Astrocyte (in vitro differentiated cells and primary cell): Measurements from ENCODE around the gene STYXL2. TPM values are rescaled to one million over a fixed set of nuclear protein-coding genes. Genes with fewer than 3 reads are reported as not detected.

Experiments
- DNase-seq: peaks from one replicate; pipeline ENCODE4 v3.0.0-alpha.2; 2010; ENCODE audit warnings: low read depth
- FAIRE-seq: peaks from 2 replicates; lab custom pipeline; 2011; peaks lifted over from hg19 to GRCh38; lab: Jason Lieb, UNC
- H2AFZ ChIP-seq: 2 replicates; pipeline ENCODE4 v1.6.0; 2012; ENCODE audit warnings: low read depth, low read length, inconsistent platforms
- H3K27ac ChIP-seq: 2 replicates; pipeline ENCODE4 v1.5.1; 2011; ENCODE audit warnings: low read depth, low read length, inconsistent platforms
- H3K27me3 ChIP-seq: 2 replicates; pipeline ENCODE4 v1.6.0; 2011; ENCODE audit warnings: low read length, inconsistent platforms; ENCODE audit not compliant: insufficient read depth
- H3K36me3 ChIP-seq: 2 replicates; pipeline ENCODE4 v1.5.1; 2011; ENCODE audit warnings: low read length, inconsistent platforms; ENCODE audit not compliant: insufficient read depth
- H3K4me1 ChIP-seq: 2 replicates; pipeline ENCODE4 v1.5.1; 2011; ENCODE audit warnings: low read length, inconsistent platforms; ENCODE audit not compliant: insufficient read depth
- H3K4me2 ChIP-seq: 2 replicates; pipeline ENCODE4 v1.6.0; 2012; ENCODE audit warnings: low read length, inconsistent platforms
- H3K4me3 ChIP-seq: 2 replicates; pipeline ENCODE4 v1.5.1; 2011; ENCODE audit warnings: low read depth, mild to moderate bottlenecking, low read length, inconsistent platforms; ENCODE audit not compliant: insufficient read depth
- H3K79me2 ChIP-seq: 2 replicates; pipeline ENCODE4 v1.6.0; 2012; ENCODE audit warnings: mild to moderate bottlenecking, low read length, inconsistent platforms; ENCODE audit not compliant: insufficient read depth
- H3K9ac ChIP-seq: 2 replicates; pipeline ENCODE4 v1.6.0; 2012; ENCODE audit warnings: mild to moderate bottlenecking, low read length, inconsistent platforms
- H3K9me3 ChIP-seq: 2 replicates; pipeline ENCODE4 v1.5.1; 2012; ENCODE audit warnings: low read depth, mild to moderate bottlenecking, low read length, inconsistent platforms; ENCODE audit not compliant: insufficient read depth
- H4K20me1 ChIP-seq: 2 replicates; pipeline ENCODE4 v1.6.0; 2012; ENCODE audit warnings: low read length, inconsistent platforms; ENCODE audit not compliant: insufficient read depth
- H3K27ac Mint-ChIP-seq: one replicate; pipeline ENCODE4 v1.8.0; 2021; ENCODE audit warnings: mild to moderate bottlenecking, mixed read lengths; ENCODE audit not compliant: unreplicated experiment
- H3K27me3 Mint-ChIP-seq: one replicate; pipeline ENCODE4 v1.8.0; 2021; ENCODE audit warnings: low read depth, mixed read lengths; ENCODE audit not compliant: unreplicated experiment
- H3K36me3 Mint-ChIP-seq: one replicate; pipeline ENCODE4 v1.8.0; 2021; ENCODE audit warnings: low read depth, mixed read lengths; ENCODE audit not compliant: unreplicated experiment
- H3K4me1 Mint-ChIP-seq: one replicate; pipeline ENCODE4 v1.8.0; 2021; ENCODE audit warnings: low read depth, mixed read lengths; ENCODE audit not compliant: unreplicated experiment
- H3K4me3 Mint-ChIP-seq: one replicate; pipeline ENCODE4 v1.8.0; 2021; ENCODE audit warnings: mild to moderate bottlenecking, moderate library complexity, mixed read lengths; ENCODE audit not compliant: unreplicated experiment
- H3K9me3 Mint-ChIP-seq: one replicate; pipeline ENCODE4 v1.8.0; 2021; ENCODE audit warnings: mild to moderate bottlenecking, mixed read lengths; ENCODE audit not compliant: unreplicated experiment
- EZH2 ChIP-seq: IDR thresholded peaks from 2 replicates; pipeline ENCODE4 v1.6.1; 2012; ENCODE audit warnings: mild to moderate bottlenecking, low read length, inconsistent platforms; ENCODE audit not compliant: insufficient read depth
- total RNA-seq: library from RNA; stranded (reverse); gene quantifications from 2 replicates; pipeline ENCODE4 v1.2.1, GENCODE V29; 2021
- TF ChIP-seq, protein P1 (sequence below): IDR thresholded peaks from 2 replicates; pipeline ENCODE4 v1.5.1; 2011; ENCODE audit warnings: low read depth, mild to moderate bottlenecking, inconsistent platforms, low read length, moderate library complexity; ENCODE audit not compliant: insufficient read depth

The STYXL2 gene
- total RNA-seq, 1 donor from 2014 or later, result 0.82 TPM

- peaks cover 2% of the 10 kb centered on the region for H3K27me3 Mint-ChIP-seq
- peaks cover 8% of the 10 kb centered on the region for H3K4me1 Mint-ChIP-seq
- no peaks in the 10 kb centered on the region for H3K36me3 ChIP-seq
- FAIRE-seq, result no peak
- no peak overlapping the region for H3K4me3 ChIP-seq
- peaks cover 12% of the 10 kb centered on the region for H3K36me3 Mint-ChIP-seq
- peaks cover 14% of the 10 kb centered on the region for H3K9me3 Mint-ChIP-seq
- H3K4me2 ChIP-seq, result no peak overlapping the region
- H4K20me1 ChIP-seq, result no peaks in the 10 kb centered on the region
- no peaks in the 10 kb centered on the region for H3K9me3 ChIP-seq
- no peak overlapping the region for H3K9ac ChIP-seq
- no peaks in the 10 kb centered on the region for H3K4me1 ChIP-seq
- H2AFZ ChIP-seq, result no peak overlapping the region
- no peak overlapping the region for H3K4me3 Mint-ChIP-seq
- H3K27ac Mint-ChIP-seq, result no peak overlapping the region
- TF ChIP-seq, protein P1, sequence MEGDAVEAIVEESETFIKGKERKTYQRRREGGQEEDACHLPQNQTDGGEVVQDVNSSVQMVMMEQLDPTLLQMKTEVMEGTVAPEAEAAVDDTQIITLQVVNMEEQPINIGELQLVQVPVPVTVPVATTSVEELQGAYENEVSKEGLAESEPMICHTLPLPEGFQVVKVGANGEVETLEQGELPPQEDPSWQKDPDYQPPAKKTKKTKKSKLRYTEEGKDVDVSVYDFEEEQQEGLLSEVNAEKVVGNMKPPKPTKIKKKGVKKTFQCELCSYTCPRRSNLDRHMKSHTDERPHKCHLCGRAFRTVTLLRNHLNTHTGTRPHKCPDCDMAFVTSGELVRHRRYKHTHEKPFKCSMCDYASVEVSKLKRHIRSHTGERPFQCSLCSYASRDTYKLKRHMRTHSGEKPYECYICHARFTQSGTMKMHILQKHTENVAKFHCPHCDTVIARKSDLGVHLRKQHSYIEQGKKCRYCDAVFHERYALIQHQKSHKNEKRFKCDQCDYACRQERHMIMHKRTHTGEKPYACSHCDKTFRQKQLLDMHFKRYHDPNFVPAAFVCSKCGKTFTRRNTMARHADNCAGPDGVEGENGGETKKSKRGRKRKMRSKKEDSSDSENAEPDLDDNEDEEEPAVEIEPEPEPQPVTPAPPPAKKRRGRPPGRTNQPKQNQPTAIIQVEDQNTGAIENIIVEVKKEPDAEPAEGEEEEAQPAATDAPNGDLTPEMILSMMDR, result no peak
- TF ChIP-seq EZH2, result no peak
- DNase-seq, result no peak
- no peaks in the 10 kb centered on the region for H3K79me2 ChIP-seq
- no peak overlapping the region for H3K27ac ChIP-seq
- peaks cover 8% of the 10 kb centered on the region for H3K27me3 ChIP-seq
Measured at GRCh38 chr1:167109125-167109524, 15.2 kb downstream of the STYXL2 start.

- DNase-seq, result no peak
- Mint-ChIP-seq H3K27me3 (peaks cover 12% of the 10 kb centered on the region), H3K4me1 (peaks cover 4% of the 10 kb centered on the region), H3K9me3 (peaks cover 14% of the 10 kb centered on the region), H3K36me3 (peaks cover 12% of the 10 kb centered on the region), H3K27ac (no peak overlapping the region), H3K4me3 (no peak overlapping the region)
- Histone ChIP-seq H4K20me1 (no peaks in the 10 kb centered on the region), H3K4me2 (no peak overlapping the region), H3K9ac (no peak overlapping the region), H3K9me3 (no peaks in the 10 kb centered on the region), H3K36me3 (no peaks in the 10 kb centered on the region), H3K27ac (no peak overlapping the region), H3K79me2 (no peaks in the 10 kb centered on the region), H2AFZ (no peak overlapping the region), H3K27me3 (peaks cover 6% of the 10 kb centered on the region), H3K4me1 (no peaks in the 10 kb centered on the region), H3K4me3 (no peak overlapping the region)
- FAIRE-seq, result no peak
- TF ChIP-seq, protein P1, result no peak
- TF ChIP-seq EZH2, result no peak
Measured at GRCh38 chr1:167110586-167110985, 16.7 kb downstream of the STYXL2 start.

- Mint-ChIP-seq H3K27ac (no peak overlapping the region), H3K4me1 (no peaks in the 10 kb centered on the region), H3K4me3 (no peak overlapping the region), H3K36me3 (peaks cover 12% of the 10 kb centered on the region), H3K27me3 (peaks cover 12% of the 10 kb centered on the region), H3K9me3 (peaks cover 14% of the 10 kb centered on the region)
- no peak for TF ChIP-seq EZH2
- TF ChIP-seq, protein P1, result no peak
- DNase-seq, result no peak
- H3K27ac ChIP-seq, result no peak overlapping the region
- no peak overlapping the region for H3K9ac ChIP-seq
- H3K4me2 ChIP-seq, result no peak overlapping the region
- H3K36me3 ChIP-seq, result no peaks in the 10 kb centered on the region
- no peak overlapping the region for H3K4me3 ChIP-seq
- H4K20me1 ChIP-seq, result no peaks in the 10 kb centered on the region
- peaks cover 6% of the 10 kb centered on the region for H3K27me3 ChIP-seq
- no peak for FAIRE-seq
- H2AFZ ChIP-seq, result no peak overlapping the region
- no peaks in the 10 kb centered on the region for H3K9me3 ChIP-seq
- H3K79me2 ChIP-seq, result no peaks in the 10 kb centered on the region
- no peaks in the 10 kb centered on the region for H3K4me1 ChIP-seq
Measured at GRCh38 chr1:167111868-167112709, 18.2 kb downstream of the STYXL2 start.
